NCI-H1694 treated with DMSO at 0.1 percent for 48 hours (cell line): ENCODE results near the gene CNTN4.

Experiments
- DNase-seq: peaks from one replicate; lab custom pipeline; 2025; lab: John Stamatoyannopoulos, UW

CNTN4 gene

DNA sequence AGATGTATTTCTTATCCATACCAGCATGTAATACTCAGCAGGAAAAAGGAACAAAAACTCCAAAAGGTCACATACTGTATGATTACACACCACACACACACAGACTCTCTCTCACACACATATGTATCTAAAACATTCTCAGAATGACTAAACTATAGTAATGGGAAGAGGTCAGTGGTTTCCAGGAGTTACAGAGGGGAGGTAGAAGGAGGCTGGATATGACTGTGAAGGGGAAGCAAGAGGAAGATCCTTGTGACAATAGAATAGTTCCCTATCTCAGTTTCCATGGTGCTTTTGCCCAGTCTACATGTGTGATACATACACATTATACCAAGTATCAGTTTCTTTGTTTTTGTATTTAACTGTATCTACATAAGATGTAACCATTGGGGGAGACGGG is 821.4 kb downstream of the CNTN4 start:
- DNase-seq = no peak

DNA sequence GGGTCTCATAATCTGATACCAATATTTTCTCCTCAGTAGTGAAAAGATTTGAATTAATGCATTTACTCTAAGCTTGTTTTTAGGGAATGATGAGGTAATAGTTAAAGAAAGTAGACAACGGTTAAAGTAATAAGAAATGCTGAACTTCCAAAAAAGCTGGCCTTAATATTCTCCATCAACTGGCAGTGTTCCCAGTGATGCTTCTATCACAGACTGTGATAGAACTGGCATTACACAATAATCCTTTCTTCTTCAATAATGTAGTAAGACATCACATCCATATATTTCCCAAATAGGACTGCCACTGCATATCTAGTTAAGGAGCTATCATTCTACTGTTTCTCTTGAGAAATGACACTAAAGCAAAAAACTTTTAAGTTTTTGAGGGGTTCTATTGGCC is 822.8 kb downstream of the CNTN4 start:
- no peak for DNase-seq

DNA sequence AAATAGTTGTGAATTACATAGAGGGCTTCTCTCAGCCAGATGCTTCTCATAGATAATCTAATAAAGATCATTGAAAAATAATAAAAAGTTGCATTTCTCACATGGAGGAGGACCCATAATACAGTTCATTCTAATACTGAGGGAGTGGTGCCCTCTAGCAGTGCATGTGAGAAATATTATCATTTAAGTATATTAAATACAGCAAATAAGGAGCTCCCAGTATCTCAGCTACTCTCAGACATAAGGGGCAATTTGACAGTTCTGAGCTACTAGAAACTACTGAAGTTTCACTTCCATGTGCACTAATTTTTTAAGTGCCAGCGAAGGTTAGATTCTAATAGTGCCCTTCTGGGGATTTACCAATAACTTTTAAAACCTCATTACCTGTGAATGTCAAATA is 823.2 kb downstream of the CNTN4 start:
- DNase-seq = peak; percentile 2

GRCh38 chr3:2923390-2923789 is 824.7 kb downstream of the CNTN4 start:
- no peak for DNase-seq

DNA sequence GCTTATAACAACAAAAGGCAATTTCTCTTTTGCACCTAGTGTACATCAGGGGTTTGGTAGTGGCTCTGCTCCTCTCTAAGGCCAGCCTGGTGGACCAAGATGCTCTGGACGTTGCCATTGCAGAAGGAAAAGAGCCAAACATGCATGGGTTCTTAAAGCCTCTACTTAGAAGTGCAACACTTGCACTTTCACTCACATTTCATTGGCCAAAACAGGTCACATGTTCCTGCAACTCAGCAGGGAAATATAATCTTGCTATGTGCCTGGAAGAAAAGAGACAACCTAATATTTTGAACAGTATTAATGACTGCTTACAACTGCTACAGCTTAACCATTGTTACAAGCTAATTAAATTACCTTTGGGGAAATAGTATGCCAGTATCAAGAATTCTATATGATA is 828.6 kb downstream of the CNTN4 start:
- DNase-seq = no peak

GRCh38 chr3:2929574-2929973 is 830.9 kb downstream of the CNTN4 start:
- DNase-seq = no peak

DNA sequence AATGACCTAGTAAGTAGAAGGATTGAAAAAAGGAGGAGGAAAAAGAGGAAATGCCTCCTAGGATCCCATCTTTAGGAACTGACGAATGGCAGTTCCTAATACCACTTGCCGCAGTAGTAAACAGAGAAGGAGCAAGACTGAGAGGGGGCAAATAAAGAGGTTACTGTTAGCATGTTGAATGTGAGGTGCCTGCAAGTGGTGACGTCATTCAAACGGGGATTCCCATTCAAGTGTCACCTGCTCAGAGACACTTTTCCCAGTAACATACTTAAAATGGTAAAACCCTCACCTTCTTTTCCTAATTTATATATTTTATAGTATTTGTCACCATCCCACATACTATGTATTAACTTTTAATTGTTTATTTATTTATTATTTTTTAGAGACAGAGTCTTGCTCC is 832.6 kb downstream of the CNTN4 start:
- no peak for DNase-seq

- DNase-seq = no peak
Observed at GRCh38 chr3:2934541-2934940, 835.9 kb downstream of the CNTN4 start.

DNA sequence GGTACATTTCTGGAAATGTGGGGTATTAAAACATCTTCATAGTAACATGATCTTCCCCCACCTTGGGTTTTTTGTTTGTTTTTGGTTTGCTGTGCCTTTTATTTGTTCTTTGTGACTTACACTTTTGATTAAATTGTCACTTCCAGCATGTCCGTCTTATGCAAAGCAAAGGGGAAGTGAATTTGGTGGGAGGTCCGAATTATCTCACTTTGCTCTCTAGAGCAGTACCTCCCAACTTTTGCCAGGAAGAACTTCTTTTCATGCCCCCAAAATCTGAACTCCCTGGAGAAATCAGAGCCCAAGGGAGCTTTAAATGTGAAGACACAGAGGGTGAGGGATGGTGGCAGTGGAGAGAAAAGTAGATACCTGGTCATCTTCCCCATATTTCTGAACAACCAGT is 838.4 kb downstream of the CNTN4 start:
- DNase-seq = no peak

DNA sequence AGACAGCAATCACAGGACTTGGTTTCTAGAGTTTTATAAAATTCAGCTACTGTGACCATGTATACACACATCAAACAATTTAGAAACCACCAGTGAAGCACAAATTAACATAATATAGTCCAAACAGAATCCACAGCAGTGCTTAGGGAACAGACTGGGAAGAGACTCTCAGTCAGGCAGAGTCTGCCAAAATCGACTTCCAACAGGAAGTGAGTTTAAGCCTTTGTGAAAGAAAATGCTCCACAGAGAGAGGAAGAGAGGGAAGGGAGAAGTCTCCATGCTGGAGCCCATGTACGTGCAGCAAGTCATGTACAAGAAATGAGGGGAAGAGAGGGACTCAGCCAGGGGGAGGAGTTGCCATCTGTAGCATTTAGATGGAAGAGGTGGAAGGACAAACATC is 838.9 kb downstream of the CNTN4 start:
- no peak for DNase-seq

- no peak for DNase-seq
Observed at GRCh38 chr3:2938711-2939110, 840.0 kb downstream of the CNTN4 start.

DNA sequence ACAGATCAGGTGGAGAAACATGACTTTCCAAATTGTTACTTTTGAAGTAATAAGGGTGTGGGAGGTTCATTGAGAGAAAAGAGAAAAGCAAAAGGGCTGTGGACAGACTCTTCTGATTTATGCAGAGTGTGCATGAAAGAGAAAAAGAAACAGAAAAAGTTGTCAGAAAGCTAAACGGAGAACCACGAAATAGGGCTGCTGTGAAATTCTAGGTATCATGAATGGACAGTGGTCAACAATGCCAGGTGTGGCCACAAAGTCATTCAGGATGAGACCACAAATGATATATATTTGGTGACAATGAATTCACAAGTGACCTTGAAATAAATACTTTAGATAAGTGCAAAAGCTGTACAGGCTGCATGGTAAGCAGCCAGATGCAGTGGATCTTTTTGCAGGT is 841.4 kb downstream of the CNTN4 start:
- DNase-seq = no peak

- DNase-seq = no peak
Observed at GRCh38 chr3:2944628-2945027, 846.0 kb downstream of the CNTN4 start.

DNA sequence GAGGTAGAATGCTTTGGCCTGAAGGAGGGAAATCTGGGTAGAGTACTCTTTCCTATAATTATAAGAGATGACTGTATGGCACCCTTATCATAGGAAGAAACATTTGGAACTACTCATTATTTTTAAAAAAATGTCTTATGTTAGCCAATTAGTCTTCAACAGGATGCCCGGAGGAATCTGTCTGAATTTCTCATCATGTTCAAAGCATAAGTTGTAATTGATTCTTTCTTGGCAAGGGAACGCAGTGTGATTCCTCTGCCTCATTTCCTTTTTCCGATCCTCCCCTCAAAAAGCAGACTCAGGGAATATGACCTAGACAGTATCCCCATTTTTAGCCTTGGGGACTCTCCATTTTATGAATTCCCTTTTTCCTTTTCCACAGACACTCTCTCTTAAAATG is 846.5 kb downstream of the CNTN4 start:
- DNase-seq = no peak

GRCh38 chr3:2947536-2947935 is 848.9 kb downstream of the CNTN4 start:
- DNase-seq = no peak

- DNase-seq = no peak
Observed at GRCh38 chr3:2948882-2949281, 850.2 kb downstream of the CNTN4 start.

- DNase-seq = no peak
Observed at GRCh38 chr3:2950159-2950558, 851.5 kb downstream of the CNTN4 start.

DNA sequence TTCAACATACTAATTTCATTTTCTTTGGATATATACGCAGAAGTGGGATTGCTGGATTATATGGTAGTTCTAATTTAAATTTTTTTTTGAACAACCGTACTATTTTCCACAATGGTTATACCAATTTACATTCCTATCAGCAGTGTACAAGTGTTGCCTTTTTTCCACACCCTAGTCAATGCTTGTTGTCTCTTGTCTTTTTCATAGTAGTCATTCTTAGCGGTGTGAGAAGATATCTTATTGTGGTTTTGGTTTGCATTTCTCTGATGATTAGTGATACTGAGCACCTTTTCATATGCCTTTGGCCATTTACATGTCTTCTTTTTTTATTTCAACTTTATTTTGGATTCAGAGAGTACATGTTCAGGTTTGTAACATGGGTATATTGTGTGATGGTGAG is 858.4 kb downstream of the CNTN4 start:
- DNase-seq = no peak

DNA sequence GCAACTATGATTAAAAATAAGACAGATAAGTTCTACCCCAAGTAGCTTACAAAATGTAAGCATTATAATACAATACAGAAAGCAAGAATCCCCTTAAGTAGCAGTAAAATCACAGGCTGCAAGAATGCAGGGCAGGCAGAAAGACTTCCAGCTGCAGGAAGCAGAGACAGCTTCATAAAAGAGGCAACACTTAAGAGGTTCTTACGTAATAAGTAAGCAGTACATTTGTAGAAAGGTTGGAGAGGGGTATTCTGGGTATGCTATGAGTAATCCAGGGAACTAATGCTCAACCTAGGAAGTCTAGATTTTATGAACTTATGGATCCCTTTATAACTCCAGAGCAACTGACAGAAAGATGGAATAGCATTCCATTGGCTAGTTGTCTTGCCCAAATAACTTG is 859.9 kb downstream of the CNTN4 start:
- DNase-seq = no peak

DNA sequence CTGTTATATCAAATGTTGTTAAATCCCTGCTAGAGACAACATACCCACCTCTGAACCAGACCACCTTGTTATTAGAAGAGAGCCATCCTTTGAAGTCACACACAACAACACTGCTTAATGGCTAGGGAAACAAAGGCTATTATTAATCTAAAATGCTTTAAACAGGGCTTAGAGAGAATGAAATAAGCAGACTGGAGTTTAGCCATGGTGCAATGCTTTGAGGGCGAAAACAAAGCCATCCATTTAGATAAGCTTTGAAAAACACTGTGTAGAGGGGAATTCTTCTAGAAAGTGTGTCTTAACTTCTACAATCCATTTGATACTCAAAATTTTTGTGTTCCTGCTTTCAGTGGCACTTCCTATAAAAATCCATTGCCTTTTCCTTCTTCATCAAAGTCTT is 862.9 kb downstream of the CNTN4 start:
- no peak for DNase-seq

DNA sequence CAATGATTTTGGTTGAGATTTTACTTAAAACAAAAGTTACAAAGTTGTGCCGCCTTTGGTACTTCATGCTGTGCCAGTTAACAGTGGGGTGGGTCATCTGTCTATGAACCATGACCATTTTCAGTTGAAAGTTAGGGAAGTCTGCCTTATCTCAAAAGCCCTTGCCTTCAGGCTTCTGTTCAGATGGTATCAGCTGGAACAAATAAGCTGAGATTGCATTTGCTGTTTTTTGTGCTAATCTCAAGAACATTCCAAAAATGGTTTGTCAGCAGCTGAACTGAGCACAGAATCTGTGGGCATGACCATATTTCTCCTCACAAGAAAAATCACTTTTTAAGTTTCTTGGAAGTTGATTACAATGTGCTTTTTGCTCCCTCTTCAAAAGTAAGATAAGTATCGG is 869.2 kb downstream of the CNTN4 start:
- no peak for DNase-seq

DNA sequence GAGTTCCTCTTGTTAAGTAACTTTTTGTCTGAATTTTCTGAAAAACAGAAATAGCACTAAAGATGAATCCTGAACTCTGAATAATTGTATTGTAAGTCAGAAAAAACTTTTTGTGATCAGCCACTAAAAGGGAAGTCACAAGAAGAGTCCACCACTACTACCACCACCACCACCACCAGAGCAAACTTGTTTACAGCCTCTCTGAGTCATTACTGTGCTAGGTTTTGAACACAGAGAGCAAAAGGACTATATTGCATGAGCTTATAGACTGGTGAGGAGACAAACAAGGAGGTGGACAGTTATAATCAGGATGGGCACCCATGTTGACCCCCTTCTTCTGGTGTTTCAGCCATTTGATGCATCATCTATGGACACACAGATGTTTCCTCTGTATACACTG is 869.8 kb downstream of the CNTN4 start:
- no peak for DNase-seq

DNA sequence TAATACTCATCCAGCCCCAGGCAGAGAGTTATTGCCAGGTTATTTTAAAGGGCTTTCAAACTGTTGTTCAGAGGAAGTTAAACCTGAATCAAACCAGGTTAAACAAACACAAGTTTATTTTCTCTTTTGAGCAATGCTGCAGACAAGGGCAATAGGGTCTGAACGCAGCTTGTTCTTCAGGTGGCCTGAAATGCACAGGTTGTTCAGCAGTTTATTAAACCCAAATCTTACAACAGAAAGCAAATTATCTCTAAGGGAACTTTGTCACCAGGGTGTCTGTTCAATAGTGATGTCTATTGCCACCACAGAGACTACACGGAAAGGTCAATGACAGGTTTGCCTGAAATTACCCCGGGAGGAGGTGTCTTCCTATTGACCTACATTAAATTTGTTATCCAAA is 877.5 kb downstream of the CNTN4 start:
- DNase-seq = no peak

GRCh38 chr3:2976796-2977195 is 878.1 kb downstream of the CNTN4 start:
- peak; percentile 5 for DNase-seq

- DNase-seq = no peak
Observed at GRCh38 chr3:2978977-2979732, 880.5 kb downstream of the CNTN4 start.
